KMS-11 (cell line): Measurements from ENCODE around the gene APBB1IP.

Experiments used
- H2AFZ ChIP-seq: fragments of 200-600 bp; sonication (generic); 2 replicates; pipeline ENCODE4 v1.6.1; 2016; ENCODE audit warnings: antibody characterized with exemption, mixed run types, low read depth
- H3K27ac ChIP-seq: fragments of 200-600 bp; sonication (generic); 2 replicates; pipeline ENCODE4 v1.6.1; 2016; ENCODE audit warnings: mild to moderate bottlenecking, mixed run types
- H3K27me3 ChIP-seq: fragments of 200-600 bp; sonication (generic); 2 replicates; pipeline ENCODE4 v1.6.1; 2017; ENCODE audit warnings: mild to moderate bottlenecking, low read depth, mixed run types, moderate library complexity; ENCODE audit not compliant: insufficient read depth
- H3K36me3 ChIP-seq: fragments of 200-600 bp; sonication (generic); 2 replicates; pipeline ENCODE4 v1.6.1; 2017; ENCODE audit warnings: mild to moderate bottlenecking, mixed run types; ENCODE audit not compliant: insufficient read depth
- H3K4me1 ChIP-seq: fragments of 200-600 bp; sonication (generic); 2 replicates; pipeline ENCODE4 v1.6.1; 2016; ENCODE audit warnings: mild to moderate bottlenecking, low read depth, mixed run types; ENCODE audit not compliant: poor library complexity, severe bottlenecking
- H3K4me2 ChIP-seq: fragments of 200-600 bp; sonication (generic); 2 replicates; pipeline ENCODE4 v1.7.0; 2016; ENCODE audit warnings: mild to moderate bottlenecking, mixed run types
- H3K4me3 ChIP-seq: fragments of 200-600 bp; sonication (generic); IDR thresholded peaks from 2 replicates; pipeline ENCODE4 v1.6.1; 2017; ENCODE audit warnings: low read depth, low read length, mixed read lengths; ENCODE audit not compliant: insufficient read depth
- H3K79me2 ChIP-seq: fragments of 200-600 bp; sonication (generic); 2 replicates; pipeline ENCODE4 v1.6.1; 2016; ENCODE audit warnings: low read depth, mixed run types; ENCODE audit not compliant: insufficient read depth
- H3K9ac ChIP-seq: fragments of 200-600 bp; sonication (generic); 2 replicates; pipeline ENCODE4 v1.6.1; 2016; ENCODE audit warnings: mild to moderate bottlenecking, mixed run types
- H4K20me1 ChIP-seq: fragments of 200-600 bp; sonication (generic); 2 replicates; pipeline ENCODE4 v1.6.1; 2016; ENCODE audit warnings: mild to moderate bottlenecking, mixed run types; ENCODE audit not compliant: insufficient read depth
- CTCF ChIP-seq: fragments of 200-600 bp; sonication (generic); conservative IDR thresholded peaks from 2 replicates; pipeline ENCODE4 v1.6.1; 2017; ENCODE audit warnings: low read depth, mild to moderate bottlenecking, antibody characterized with exemption, low read length, moderate library complexity, mixed read lengths

Gene APBB1IP

GRCh38 chr10:26475386-26475785 lies 37.2 kb downstream of the APBB1IP start:
- no peak overlapping the region for H3K9ac ChIP-seq
- H3K4me3 ChIP-seq: no peak overlapping the region

GRCh38 chr10:26477501-26477900 lies 39.4 kb downstream of the APBB1IP start:
- H3K4me3 ChIP-seq: no peak overlapping the region
- no peak overlapping the region for H2AFZ ChIP-seq
- TF ChIP-seq CTCF: no peak
- no peaks in the 10 kb centered on the region for H3K4me1 ChIP-seq
- no peak overlapping the region for H3K9ac ChIP-seq
- H3K36me3 ChIP-seq: no peaks in the 10 kb centered on the region
- H3K27ac ChIP-seq: no peak overlapping the region
- no peaks in the 10 kb centered on the region for H3K79me2 ChIP-seq
- no peaks in the 10 kb centered on the region for H3K27me3 ChIP-seq
- no peaks in the 10 kb centered on the region for H4K20me1 ChIP-seq
- H3K4me2 ChIP-seq: no peak overlapping the region

More at GRCh38 chr10:26475386-26475785, 37.2 kb downstream of the APBB1IP start:
- Histone ChIP-seq H3K36me3 (no peaks in the 10 kb centered on the region), H3K4me1 (no peaks in the 10 kb centered on the region), H3K79me2 (no peaks in the 10 kb centered on the region), H2AFZ (no peak overlapping the region), H4K20me1 (no peaks in the 10 kb centered on the region), H3K27me3 (no peaks in the 10 kb centered on the region), H3K4me2 (no peak overlapping the region), H3K27ac (no peak overlapping the region)
- TF ChIP-seq CTCF: no peak

- Histone ChIP-seq H3K9ac (no peak overlapping the region), H4K20me1 (no peaks in the 10 kb centered on the region), H3K4me2 (no peak overlapping the region), H3K4me3 (no peak overlapping the region), H3K4me1 (no peaks in the 10 kb centered on the region), H3K36me3 (no peaks in the 10 kb centered on the region), H3K79me2 (no peaks in the 10 kb centered on the region), H3K27ac (no peak overlapping the region), H3K27me3 (no peaks in the 10 kb centered on the region), H2AFZ (no peak overlapping the region)
- TF ChIP-seq CTCF: no peak
These were observed 39.9 kb downstream of the APBB1IP start for GRCh38 chr10:26478061-26478460.

- no peak overlapping the region for H3K4me3 ChIP-seq
- H3K36me3 ChIP-seq: no peaks in the 10 kb centered on the region
- H3K79me2 ChIP-seq: no peaks in the 10 kb centered on the region
- H3K4me1 ChIP-seq: no peaks in the 10 kb centered on the region
- no peaks in the 10 kb centered on the region for H3K27me3 ChIP-seq
- H2AFZ ChIP-seq: no peak overlapping the region
- TF ChIP-seq CTCF: no peak
- no peaks in the 10 kb centered on the region for H4K20me1 ChIP-seq
- H3K27ac ChIP-seq: no peak overlapping the region
- no peak overlapping the region for H3K4me2 ChIP-seq
- H3K9ac ChIP-seq: no peak overlapping the region
These were observed 41.8 kb downstream of the APBB1IP start for GRCh38 chr10:26479766-26480492.
